Breast epithelium (tissue), 4 donors: Measurements from ENCODE around the gene TTC7B. TPM values are rescaled to one million over a fixed set of nuclear protein-coding genes. Genes with fewer than 3 reads are reported as not detected.

Experiments
- DNase-seq, 2 donors: peaks; one replicate each; pipeline ENCODE4 v3.0.0-alpha.2; 2019; ENCODE audit warnings: low spot score in 2 of 2
- H3K27ac ChIP-seq, 2 donors: fragments of 200-600 bp; sonication (generic) in 1 of 2; one replicate each; pipeline ENCODE4 v1.5.1; 2016 to 2019; ENCODE audit warnings: mild to moderate bottlenecking in 1 of 2
- H3K27me3 ChIP-seq, 2 donors: fragments of 200-600 bp; sonication (generic) in 1 of 2; one replicate each; pipeline versions ENCODE4 v1.5.1 to v1.6.0; 2017 to 2019; ENCODE audit warnings: control low read depth in 1 of 2, mild to moderate bottlenecking in 1 of 2
- H3K36me3 ChIP-seq: fragments of 200-600 bp; one replicate; pipeline ENCODE4 v1.5.1; 2019
- H3K4me1 ChIP-seq, 2 donors: fragments of 200-600 bp; sonication (generic); one replicate each; pipeline ENCODE4 v1.5.1; 2016 to 2019; ENCODE audit warnings: control low read depth in 1 of 2
- H3K4me3 ChIP-seq, 3 donors: fragments of 200-600 bp; sonication (generic); 1 replicate in 2 of 3; 2 replicates in 1 of 3; pipeline ENCODE4 v1.5.1; 2016 to 2019; ENCODE audit warnings: mild to moderate bottlenecking in 3 of 3, moderate library complexity in 2 of 3
- H3K9me3 ChIP-seq, 2 donors: fragments of 200-600 bp; sonication (generic) in 1 of 2; one replicate each; pipeline ENCODE4 v1.5.1; 2016 to 2019; ENCODE audit warnings: control low read depth in 1 of 2
- CTCF ChIP-seq, 3 donors: fragments of 450-650 bp; IDR thresholded peaks; one replicate each; pipeline ENCODE4 v1.5.1; 2016 to 2017; ENCODE audit warnings: antibody characterized with exemption in 3 of 3, mild to moderate bottlenecking in 3 of 3, moderate library complexity in 3 of 3
- POLR2A ChIP-seq: fragments of 450-650 bp; IDR thresholded peaks from one replicate; pipeline ENCODE4 v1.6.1; 2016; ENCODE audit warnings: antibody characterized with exemption, mild to moderate bottlenecking, moderate library complexity
- POLR2AphosphoS5 ChIP-seq, 3 donors: sonication (generic); formaldehyde crosslinking; IDR thresholded peaks; one replicate each; pipeline ENCODE4 v1.6.1; 2017; ENCODE audit warnings: antibody characterized with exemption in 3 of 3
- intact Hi-C: fragments of 100-400 bp; cut with DNase I; formaldehyde crosslinking; loops from one replicate; pipeline ENCODE4 v1.15.1; 2023; ENCODE audit warnings: low total_unique reads
- total RNA-seq, 3 donors: library from RNA; depleted of rRNA; stranded (reverse); fragments of >200 nt; gene quantifications; one replicate each; pipeline ENCODE4 v1.1.0, GENCODE V29; 2016

TTC7B gene
- total RNA-seq, 3 donors from 2014 or later = 14.0 to 29.1 (median 22.0) TPM

DNA sequence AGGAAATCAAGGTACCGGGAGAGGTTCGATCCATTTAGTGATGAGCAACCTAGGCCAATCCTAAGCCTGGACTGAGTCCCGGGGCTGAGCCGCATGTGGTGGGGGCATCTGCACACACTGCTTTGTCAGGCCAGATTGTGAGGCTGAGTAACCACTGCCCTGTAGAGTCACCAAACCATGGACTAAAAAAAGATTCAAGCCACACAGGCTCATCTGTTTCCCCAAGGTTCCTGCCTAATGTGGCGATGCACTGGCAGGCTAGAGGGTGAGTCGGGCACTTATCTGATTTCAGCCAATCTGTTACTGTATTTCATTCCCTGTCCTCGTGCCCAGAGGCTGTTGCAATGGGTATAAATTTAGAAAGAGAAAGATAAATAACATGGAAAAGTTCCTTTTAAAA is 140.8 kb downstream of the TTC7B start:
- H3K4me3 ChIP-seq = no peak overlapping the region
- H3K27ac ChIP-seq = no peak overlapping the region
- no peaks in the 10 kb centered on the region for H3K36me3 ChIP-seq
- DNase-seq = no peak
- intact Hi-C loops = no loop called here
- H3K27me3 ChIP-seq = no peaks in the 10 kb centered on the region
- H3K9me3 ChIP-seq = no peaks in the 10 kb centered on the region
- no peaks in the 10 kb centered on the region for H3K4me1 ChIP-seq
- TF ChIP-seq CTCF (IDR thresholded peaks at IDR 0.05) (no peak), POLR2AphosphoS5 (IDR thresholded peaks at IDR 0.05) (no peak), POLR2A (no peak)

- no peak for TF ChIP-seq POLR2A
- no peak for TF ChIP-seq POLR2AphosphoS5 (IDR thresholded peaks at IDR 0.05)
- TF ChIP-seq CTCF (IDR thresholded peaks at IDR 0.05) = no peak
- intact Hi-C loops = no loop called here
- Histone ChIP-seq H3K4me3 (no peak overlapping the region), H3K9me3 (no peaks in the 10 kb centered on the region), H3K27me3 (no peaks in the 10 kb centered on the region), H3K4me1 (no peaks in the 10 kb centered on the region), H3K36me3 (no peaks in the 10 kb centered on the region), H3K27ac (no peak overlapping the region)
- DNase-seq = no peak
Observed at GRCh38 chr14:90674716-90675115, 141.5 kb downstream of the TTC7B start.

- Histone ChIP-seq H3K4me1 (no peaks in the 10 kb centered on the region), H3K27ac (no peak overlapping the region), H3K27me3 (no peaks in the 10 kb centered on the region), H3K36me3 (no peaks in the 10 kb centered on the region), H3K4me3 (no peak overlapping the region), H3K9me3 (no peaks in the 10 kb centered on the region)
- TF ChIP-seq POLR2A (no peak), POLR2AphosphoS5 (IDR thresholded peaks at IDR 0.05) (no peak), CTCF (IDR thresholded peaks at IDR 0.05) (no peak)
- no peak for DNase-seq
- intact Hi-C loops = no loop called here
Observed at GRCh38 chr14:90674043-90674670, 142.1 kb downstream of the TTC7B start.

DNA sequence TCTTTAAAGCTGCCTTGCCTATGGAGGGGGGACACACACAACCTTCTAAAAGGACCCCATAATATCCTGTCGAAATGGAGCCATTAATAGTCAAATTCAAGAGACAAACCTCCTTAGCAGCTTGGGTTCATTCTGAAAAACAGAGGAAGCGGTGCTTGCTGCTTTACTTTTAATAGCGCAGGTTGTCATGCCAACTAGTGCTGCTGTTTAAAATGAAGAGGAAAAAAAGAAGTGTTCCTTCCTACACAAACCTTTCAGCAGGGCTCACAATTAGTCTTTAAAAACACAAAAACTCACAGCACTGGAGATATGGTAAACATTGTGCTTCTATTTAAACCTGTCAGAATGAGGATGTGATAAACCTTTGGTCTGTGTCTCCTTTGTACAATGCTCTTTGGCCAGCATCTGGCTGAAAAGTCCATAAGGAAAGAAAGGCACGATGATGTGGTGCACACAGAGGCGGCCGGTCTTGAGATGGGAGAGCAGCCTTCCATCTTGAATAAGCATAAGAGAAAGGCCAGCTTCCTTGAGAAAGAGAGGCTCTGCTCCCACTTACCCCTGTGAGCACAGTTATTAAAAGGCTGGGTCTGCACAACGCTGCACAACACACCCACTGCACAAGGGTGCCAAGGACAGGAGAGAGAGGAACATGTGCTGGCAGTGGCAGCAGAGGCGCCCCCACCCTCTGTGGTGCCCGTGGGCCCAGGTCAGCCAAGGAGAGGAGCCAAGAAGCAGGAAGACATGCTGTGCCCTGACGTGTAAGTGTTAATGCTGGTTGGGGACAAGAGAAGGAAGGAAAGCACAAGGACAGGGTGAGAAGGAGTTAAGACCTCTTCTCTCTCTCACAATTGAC is 144.6 kb downstream of the TTC7B start:
- H3K4me1 ChIP-seq = no peaks in the 10 kb centered on the region
- no peak overlapping the region for H3K27ac ChIP-seq
- intact Hi-C loops = no loop called here
- no peaks in the 10 kb centered on the region for H3K27me3 ChIP-seq
- H3K36me3 ChIP-seq = no peaks in the 10 kb centered on the region
- no peak overlapping the region for H3K4me3 ChIP-seq
- no peaks in the 10 kb centered on the region for H3K9me3 ChIP-seq
- DNase-seq = no peak
- no peak for TF ChIP-seq CTCF (IDR thresholded peaks at IDR 0.05)
- TF ChIP-seq POLR2AphosphoS5 (IDR thresholded peaks at IDR 0.05) = no peak
- no peak for TF ChIP-seq POLR2A

GRCh38 chr14:90669731-90670130 is 146.5 kb downstream of the TTC7B start:
- Histone ChIP-seq H3K27ac (no peak overlapping the region), H3K9me3 (no peaks in the 10 kb centered on the region), H3K4me3 (no peak overlapping the region), H3K36me3 (no peaks in the 10 kb centered on the region), H3K4me1 (no peaks in the 10 kb centered on the region), H3K27me3 (no peaks in the 10 kb centered on the region)
- TF ChIP-seq POLR2A (no peak), CTCF (IDR thresholded peaks at IDR 0.05) (no peak), POLR2AphosphoS5 (IDR thresholded peaks at IDR 0.05) (no peak)
- DNase-seq = no peak
- intact Hi-C loops = no loop called here
